ENCODE results near the gene TMEM107. TPM values are rescaled to one million over a fixed set of nuclear protein-coding genes. Genes with fewer than 3 reads are reported as not detected.
A peak's percentile ranks its signal among the peaks of the same experiment; 100 is the strongest.

The TMEM107 gene
- total RNA-seq, 1 experiment from 2014 or later, result 30.1 TPM

GRCh38 chr17:8133941-8134340 is 42.2 kb downstream of the TMEM107 start:
- POLR2A ChIA-PET, result interaction anchor here (0.7 to 2.6 kb wide), 5 partner anchors 12 to 39 kb away, joined by 3 to 18 read pairs (median 4); partner anchors contain the start of gene PER1
- Histone ChIP-seq H3K4me3 (replicated peaks in 1 of 2; ENCODE audit: low read depth in 1 of 2, low read length in 2 of 2) (no peak overlapping the region), H3K9me2 (ENCODE audit: insufficient read depth) (no peaks in the 10 kb centered on the region), H3K27ac (ENCODE audit: low read depth, low read length) (peak overlapping the region; percentile 39), H3K9me3 (ENCODE audit: control insufficient read depth in 1 of 2, insufficient read depth in 1 of 2, low read depth in 1 of 2, low read length in 2 of 2) (no peaks in the 10 kb centered on the region), H3K4me2 (ENCODE audit: low read length) (peak overlapping the region; percentile 55), H3K27me3 (ENCODE audit: insufficient read depth, low read length) (no peaks in the 10 kb centered on the region), H2AFZ (ENCODE audit: low read depth, low read length, poor library complexity, severe bottlenecking) (peak overlapping the region; percentile 98), H3K4me1 (ENCODE audit: control insufficient read depth in 1 of 2, insufficient read depth in 2 of 2, low read length in 2 of 2) (peaks cover 25 to 61% of the 10 kb centered on the region in 2 experiments), H3K36me3 (ENCODE audit: control insufficient read depth in 1 of 2, insufficient read depth in 2 of 2, low read length in 2 of 2) (no peaks in the 10 kb centered on the region), H3K79me2 (ENCODE audit: insufficient read depth, low read length) (no peaks in the 10 kb centered on the region), H4K20me1 (ENCODE audit: insufficient read depth) (no peaks in the 10 kb centered on the region), H3K9ac (ENCODE audit: low read length) (0 out of 2 replicates have a peak overlapping the region, but pooled peaks have one; percentile 0)
- RAD21 ChIA-PET (ENCODE audit: low non-redundant PET in 1 of 2, low total read pairs in 2 of 2, uncharacterized antibody in 2 of 2, unreplicated experiment in 2 of 2), result no interaction called here
- CTCF ChIA-PET, result interaction anchor here (0.7 to 2.9 kb wide), 8 partner anchors 12 to 90 kb away, joined by 3 to 10 read pairs (median 4); no protein-coding TSS in a partner anchor
- intact Hi-C loops (cut with micrococcal nuclease), result no loop called here
- TF ChIP-seq YY1 (IDR thresholded peaks at IDR 0.05; ENCODE audit: extremely low read depth, insufficient replicate concordance, low read depth, low read length) (no peak), EGR1 (IDR thresholded peaks at IDR 0.05; ENCODE audit: low read depth) (no peak), CBX3 (IDR thresholded peaks at IDR 0.05; ENCODE audit: low read depth) (no peak), SP1 (IDR thresholded peaks at IDR 0.05; ENCODE audit: low read depth) (no peak)
- BruUV-seq (replicated peaks), result no TSS peak
- 0 out of 2 replicates have a peak, but pooled peaks have one; percentile 2 for ATAC-seq
- no peak for DNase-seq (ENCODE audit: low read depth, low spot score)

- no peaks in the 10 kb centered on the region for H3K9me2 ChIP-seq (ENCODE audit: insufficient read depth)
- H3K27ac ChIP-seq (ENCODE audit: low read depth, low read length), result peak overlapping the region; percentile 39
- CTCF ChIA-PET, result interaction anchor here (0.7 to 2.9 kb wide), 6 partner anchors 14 to 90 kb away, joined by 3 to 10 read pairs (median 6); no protein-coding TSS in a partner anchor
- H2AFZ ChIP-seq (ENCODE audit: low read depth, low read length, poor library complexity, severe bottlenecking), result no peak overlapping the region
- H3K79me2 ChIP-seq (ENCODE audit: insufficient read depth, low read length), result no peaks in the 10 kb centered on the region
- RAD21 ChIA-PET (ENCODE audit: low non-redundant PET in 1 of 2, low total read pairs in 2 of 2, uncharacterized antibody in 2 of 2, unreplicated experiment in 2 of 2), result no interaction called here
- ATAC-seq (peak; percentile 15; the same call in 1 of the 2 replicates), DNase-seq (ENCODE audit: low read depth, low spot score) (no peak)
- H3K36me3 ChIP-seq (ENCODE audit: control insufficient read depth in 1 of 2, insufficient read depth in 2 of 2, low read length in 2 of 2), result no peaks in the 10 kb centered on the region
- no peaks in the 10 kb centered on the region for H4K20me1 ChIP-seq (ENCODE audit: insufficient read depth)
- H3K9ac ChIP-seq (ENCODE audit: low read length), result 0 out of 2 replicates have a peak overlapping the region, but pooled peaks have one; percentile 0
- BruUV-seq (replicated peaks), result no TSS peak
- H3K4me1 ChIP-seq (ENCODE audit: control insufficient read depth in 1 of 2, insufficient read depth in 2 of 2, low read length in 2 of 2), result peaks cover 25 to 62% of the 10 kb centered on the region in 2 experiments
- POLR2A ChIA-PET, result interaction anchor here (1.1 to 2.6 kb wide), 3 partner anchors 11 to 40 kb away, joined by 3 to 18 read pairs (median 7); no protein-coding TSS in a partner anchor
- TF ChIP-seq YY1 (IDR thresholded peaks at IDR 0.05; ENCODE audit: extremely low read depth, insufficient replicate concordance, low read depth, low read length), result no peak
- TF ChIP-seq EZH2 (IDR thresholded peaks at IDR 0.05), result no peak
- TF ChIP-seq ZBTB33 (IDR thresholded peaks at IDR 0.05; ENCODE audit: extremely low read depth, insufficient replicate concordance, low read length), result no peak
- TF ChIP-seq EGR1 (IDR thresholded peaks at IDR 0.05; ENCODE audit: low read depth), result no peak
- intact Hi-C loops (cut with micrococcal nuclease), result no loop called here
- H3K4me2 ChIP-seq (ENCODE audit: low read length), result peak overlapping the region; percentile 55
- no peaks in the 10 kb centered on the region for H3K9me3 ChIP-seq (ENCODE audit: control insufficient read depth in 1 of 2, insufficient read depth in 1 of 2, low read depth in 1 of 2, low read length in 2 of 2)
- H3K27me3 ChIP-seq (ENCODE audit: insufficient read depth, low read length), result no peaks in the 10 kb centered on the region
- H3K4me3 ChIP-seq (replicated peaks in 1 of 2; ENCODE audit: low read depth in 1 of 2, low read length in 2 of 2), result no peak overlapping the region
Observed at GRCh38 chr17:8133399-8133798, 42.8 kb downstream of the TMEM107 start.
